NCI-H1436 treated with DMSO at 0.1 percent for 48 hours (cell line): ENCODE results near the gene PDZD7.

ENCODE experiments used
- DNase-seq: peaks from one replicate; lab custom pipeline; 2025; lab: John Stamatoyannopoulos, UW

The PDZD7 gene

DNA sequence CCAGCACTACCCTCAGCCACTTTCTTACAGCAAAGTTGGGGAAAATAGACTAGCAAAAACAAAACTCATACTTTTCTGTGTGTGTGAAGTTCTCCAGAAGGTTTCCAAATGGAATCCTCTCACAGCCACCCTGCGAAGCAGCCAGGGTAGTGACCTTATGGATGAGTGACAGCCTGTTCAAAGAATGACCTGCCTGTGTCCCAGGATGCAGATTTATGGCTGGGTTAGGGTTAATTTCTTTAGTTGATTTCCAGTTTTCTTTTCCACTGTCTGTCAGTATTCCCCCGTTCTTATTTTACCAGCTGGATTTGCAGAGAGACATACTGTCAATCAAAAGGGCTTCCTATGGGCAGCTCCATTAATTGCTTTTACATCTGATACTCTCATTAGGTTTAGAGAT lies 64.0 kb downstream of the PDZD7 start:
- DNase-seq = no peak

DNA sequence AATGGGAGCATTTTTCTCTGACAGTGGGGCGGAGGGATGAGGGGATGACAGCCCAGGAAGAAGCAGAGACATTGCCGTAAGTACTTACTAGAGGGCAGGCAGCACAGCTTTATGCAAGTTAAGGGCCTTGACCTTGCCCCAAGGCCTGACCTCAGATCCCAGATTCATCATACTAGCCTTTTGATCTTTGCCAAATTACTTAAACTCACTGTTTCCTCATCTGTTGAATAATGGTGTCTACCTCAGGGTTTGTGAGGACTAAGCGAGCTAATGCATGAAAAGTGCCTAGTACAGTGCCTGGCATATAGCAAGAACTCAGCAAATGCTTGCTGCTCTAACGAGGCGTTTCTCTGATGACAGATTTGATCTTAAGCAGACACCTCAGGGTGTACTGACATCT lies 65.1 kb downstream of the PDZD7 start:
- no peak for DNase-seq

DNA sequence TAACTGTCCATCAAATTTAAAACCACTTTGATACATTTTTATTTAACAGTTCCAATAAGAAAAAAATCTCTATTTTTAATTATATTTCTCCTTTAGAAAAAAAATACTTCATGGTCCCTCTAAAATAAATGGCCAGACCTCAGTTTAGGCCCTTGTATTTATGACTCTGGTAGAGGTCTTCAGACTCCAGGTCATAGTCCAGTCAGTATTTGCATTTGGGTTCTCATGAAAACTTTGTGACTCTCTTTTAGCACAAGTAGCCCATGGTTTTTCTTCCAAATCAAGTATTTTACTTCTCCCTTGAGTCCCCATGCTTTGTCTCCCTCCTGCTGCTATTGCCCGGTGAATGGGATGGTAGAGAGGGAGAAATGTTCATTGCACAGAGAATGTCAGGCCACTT lies 67.1 kb downstream of the PDZD7 start:
- DNase-seq = no peak

DNA sequence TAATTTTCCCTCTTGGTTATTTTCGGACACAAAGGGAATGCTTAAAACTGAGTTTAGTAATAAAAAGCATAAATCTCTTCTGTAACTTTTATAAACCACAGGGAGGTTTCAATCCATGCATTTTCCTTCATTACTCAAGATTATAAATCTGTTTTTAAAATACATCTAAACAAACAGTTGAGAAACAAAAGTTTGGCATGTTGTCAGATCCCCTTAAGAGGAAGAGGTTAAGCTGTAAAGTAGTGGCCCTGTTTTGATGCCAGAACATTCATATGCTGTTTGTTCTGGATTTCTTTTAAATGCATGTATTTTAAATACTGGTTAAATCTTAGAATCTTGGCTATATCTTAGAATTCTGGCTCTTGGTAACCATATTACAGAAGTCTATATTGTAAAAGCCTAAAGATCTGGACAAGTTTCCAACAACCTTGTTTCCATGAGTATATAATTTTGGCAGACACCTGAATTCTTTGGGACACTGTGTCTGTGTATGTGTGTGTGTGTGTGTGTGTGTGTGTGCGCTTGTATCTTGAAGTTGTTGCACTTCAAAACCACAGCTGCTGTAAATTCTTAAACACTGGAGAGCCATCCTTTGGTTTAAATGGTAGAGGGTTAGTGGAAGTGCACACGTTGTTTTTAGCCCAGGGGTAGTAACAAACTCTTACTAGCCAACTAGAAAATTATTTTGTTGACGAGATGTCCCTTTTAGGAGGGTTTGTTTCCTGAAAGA lies 68.4 kb downstream of the PDZD7 start:
- DNase-seq = no peak

DNA sequence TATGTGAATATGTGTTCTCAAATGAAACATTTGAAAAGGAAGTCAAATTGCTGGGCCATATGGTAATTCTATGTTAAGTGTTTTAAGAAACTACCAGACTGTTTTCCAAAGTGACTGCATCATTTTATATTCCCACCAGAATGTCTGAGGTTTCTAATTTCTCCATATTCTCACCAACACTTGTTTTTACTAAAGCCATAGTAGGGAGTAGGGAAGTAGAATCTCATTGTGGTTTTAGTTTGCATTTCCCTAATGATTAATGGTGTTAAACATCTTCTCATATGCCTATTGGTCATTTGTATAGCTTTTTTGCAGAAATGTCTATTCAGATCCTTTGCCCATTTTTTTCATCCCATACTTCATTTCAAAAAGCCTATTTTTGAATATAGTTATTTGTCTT lies 70.7 kb downstream of the PDZD7 start:
- no peak for DNase-seq
